ENCODE data around the gene CSPG4. TPM values are rescaled to one million over a fixed set of nuclear protein-coding genes. Genes with fewer than 3 reads are reported as not detected.

The CSPG4 gene
- total and polyA plus RNA-seq, 9 of the 15 experiments (the other 6 are each of a cell fraction or from before 2014, with no cell fraction given), result under 0.01 to 0.07 (median 0.04) TPM; not detected in 5

DNA sequence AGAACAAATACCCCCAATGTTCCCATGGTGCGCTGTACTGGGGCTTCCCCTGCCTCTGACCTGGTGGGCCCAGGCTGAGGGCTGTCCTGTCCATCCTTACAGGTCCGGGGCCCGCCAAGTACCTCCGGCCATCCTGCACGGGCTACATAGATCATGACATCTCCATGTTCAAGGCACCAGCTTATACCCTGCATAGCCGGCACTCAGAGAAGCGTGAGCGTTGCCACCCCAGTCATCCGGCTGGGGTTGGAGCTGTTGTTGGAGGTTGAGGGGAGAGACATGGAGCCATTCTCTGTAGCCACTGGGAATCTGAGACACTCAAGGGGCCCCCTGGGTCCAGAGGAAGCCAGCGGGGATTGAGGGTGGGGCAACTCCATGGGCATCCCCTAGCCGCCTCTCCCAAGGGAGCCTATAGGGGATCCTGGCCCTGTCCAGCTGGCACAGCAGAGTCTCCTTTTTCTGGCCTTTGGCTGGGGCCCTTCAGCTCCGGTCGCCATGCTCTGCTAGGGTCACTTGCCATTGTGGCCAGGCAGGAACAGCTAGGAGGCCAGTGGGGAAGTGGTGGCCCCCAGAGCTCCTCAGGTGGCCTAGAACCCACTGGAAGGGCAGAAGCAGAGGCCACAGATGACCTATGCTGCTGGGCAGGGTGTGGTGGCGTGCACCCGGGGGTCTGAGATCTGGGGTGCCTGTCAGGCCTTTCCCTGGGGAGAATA lies 12.5 kb upstream of the CSPG4 start (continued):
- TF ChIP-seq, protein P1, sequence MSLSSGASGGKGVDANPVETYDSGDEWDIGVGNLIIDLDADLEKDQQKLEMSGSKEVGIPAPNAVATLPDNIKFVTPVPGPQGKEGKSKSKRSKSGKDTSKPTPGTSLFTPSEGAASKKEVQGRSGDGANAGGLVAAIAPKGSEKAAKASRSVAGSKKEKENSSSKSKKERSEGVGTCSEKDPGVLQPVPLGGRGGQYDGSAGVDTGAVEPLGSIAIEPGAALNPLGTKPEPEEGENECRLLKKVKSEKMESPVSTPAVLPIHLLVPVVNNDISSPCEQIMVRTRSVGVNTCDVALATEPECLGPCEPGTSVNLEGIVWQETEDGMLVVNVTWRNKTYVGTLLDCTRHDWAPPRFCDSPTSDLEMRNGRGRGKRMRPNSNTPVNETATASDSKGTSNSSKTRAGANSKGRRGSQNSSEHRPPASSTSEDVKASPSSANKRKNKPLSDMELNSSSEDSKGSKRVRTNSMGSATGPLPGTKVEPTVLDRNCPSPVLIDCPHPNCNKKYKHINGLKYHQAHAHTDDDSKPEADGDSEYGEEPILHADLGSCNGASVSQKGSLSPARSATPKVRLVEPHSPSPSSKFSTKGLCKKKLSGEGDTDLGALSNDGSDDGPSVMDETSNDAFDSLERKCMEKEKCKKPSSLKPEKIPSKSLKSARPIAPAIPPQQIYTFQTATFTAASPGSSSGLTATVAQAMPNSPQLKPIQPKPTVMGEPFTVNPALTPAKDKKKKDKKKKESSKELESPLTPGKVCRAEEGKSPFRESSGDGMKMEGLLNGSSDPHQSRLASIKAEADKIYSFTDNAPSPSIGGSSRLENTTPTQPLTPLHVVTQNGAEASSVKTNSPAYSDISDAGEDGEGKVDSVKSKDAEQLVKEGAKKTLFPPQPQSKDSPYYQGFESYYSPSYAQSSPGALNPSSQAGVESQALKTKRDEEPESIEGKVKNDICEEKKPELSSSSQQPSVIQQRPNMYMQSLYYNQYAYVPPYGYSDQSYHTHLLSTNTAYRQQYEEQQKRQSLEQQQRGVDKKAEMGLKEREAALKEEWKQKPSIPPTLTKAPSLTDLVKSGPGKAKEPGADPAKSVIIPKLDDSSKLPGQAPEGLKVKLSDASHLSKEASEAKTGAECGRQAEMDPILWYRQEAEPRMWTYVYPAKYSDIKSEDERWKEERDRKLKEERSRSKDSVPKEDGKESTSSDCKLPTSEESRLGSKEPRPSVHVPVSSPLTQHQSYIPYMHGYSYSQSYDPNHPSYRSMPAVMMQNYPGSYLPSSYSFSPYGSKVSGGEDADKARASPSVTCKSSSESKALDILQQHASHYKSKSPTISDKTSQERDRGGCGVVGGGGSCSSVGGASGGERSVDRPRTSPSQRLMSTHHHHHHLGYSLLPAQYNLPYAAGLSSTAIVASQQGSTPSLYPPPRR (CRISPR knock-in tag; IDR thresholded peaks at IDR 0.05; ENCODE audit: borderline replicate concordance), result no peak
- TF ChIP-seq, protein P2, sequence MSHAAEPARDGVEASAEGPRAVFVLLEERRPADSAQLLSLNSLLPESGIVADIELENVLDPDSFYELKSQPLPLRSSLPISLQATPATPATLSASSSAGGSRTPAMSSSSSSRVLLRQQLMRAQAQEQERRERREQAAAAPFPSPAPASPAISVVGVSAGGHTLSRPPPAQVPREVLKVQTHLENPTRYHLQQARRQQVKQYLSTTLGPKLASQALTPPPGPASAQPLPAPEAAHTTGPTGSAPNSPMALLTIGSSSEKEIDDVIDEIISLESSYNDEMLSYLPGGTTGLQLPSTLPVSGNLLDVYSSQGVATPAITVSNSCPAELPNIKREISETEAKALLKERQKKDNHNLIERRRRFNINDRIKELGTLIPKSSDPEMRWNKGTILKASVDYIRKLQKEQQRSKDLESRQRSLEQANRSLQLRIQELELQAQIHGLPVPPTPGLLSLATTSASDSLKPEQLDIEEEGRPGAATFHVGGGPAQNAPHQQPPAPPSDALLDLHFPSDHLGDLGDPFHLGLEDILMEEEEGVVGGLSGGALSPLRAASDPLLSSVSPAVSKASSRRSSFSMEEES (CRISPR knock-in tag; IDR thresholded peaks at IDR 0.05), result no peak
- TF ChIP-seq, protein P3, sequence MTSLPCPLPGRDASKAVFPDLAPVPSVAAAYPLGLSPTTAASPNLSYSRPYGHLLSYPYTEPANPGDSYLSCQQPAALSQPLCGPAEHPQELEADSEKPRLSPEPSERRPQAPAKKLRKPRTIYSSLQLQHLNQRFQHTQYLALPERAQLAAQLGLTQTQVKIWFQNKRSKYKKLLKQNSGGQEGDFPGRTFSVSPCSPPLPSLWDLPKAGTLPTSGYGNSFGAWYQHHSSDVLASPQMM (CRISPR knock-in tag; IDR thresholded peaks at IDR 0.05), result no peak
- TF ChIP-seq RBM15 (IDR thresholded peaks at IDR 0.05; ENCODE audit: insufficient read depth, low read length), result no peak
- TF ChIP-seq MAFG (tag; conservative IDR thresholded peaks at IDR 0.05), result no peak
- no peak for TF ChIP-seq C11orf30 (IDR thresholded peaks at IDR 0.05; ENCODE audit: low read depth)
- TF ChIP-seq, protein P4, sequence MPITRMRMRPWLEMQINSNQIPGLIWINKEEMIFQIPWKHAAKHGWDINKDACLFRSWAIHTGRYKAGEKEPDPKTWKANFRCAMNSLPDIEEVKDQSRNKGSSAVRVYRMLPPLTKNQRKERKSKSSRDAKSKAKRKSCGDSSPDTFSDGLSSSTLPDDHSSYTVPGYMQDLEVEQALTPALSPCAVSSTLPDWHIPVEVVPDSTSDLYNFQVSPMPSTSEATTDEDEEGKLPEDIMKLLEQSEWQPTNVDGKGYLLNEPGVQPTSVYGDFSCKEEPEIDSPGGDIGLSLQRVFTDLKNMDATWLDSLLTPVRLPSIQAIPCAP (CRISPR knock-in tag; IDR thresholded peaks at IDR 0.05; ENCODE audit: borderline replicate concordance), result no peak
